Stimulated activated CD8-positive, alpha-beta memory T cell treated with anti-CD3 and anti-CD28 coated beads, Interleukin-15, amount 100 ng/mL, for 4 hours (primary cell): ENCODE results near the gene TAF10.

Experiments
- DNase-seq, 2 donors: peaks; one replicate each; pipeline ENCODE4 v3.0.0-alpha.2; 2020; ENCODE audit warnings: low read depth in 2 of 2

Gene TAF10

GRCh38 chr11:6583584-6583983 is 28.4 kb downstream of the TAF10 start:
- DNase-seq: no peak

GRCh38 chr11:6579681-6580080 is 32.3 kb downstream of the TAF10 start:
- DNase-seq: no peak

GRCh38 chr11:6578134-6578533 is 33.9 kb downstream of the TAF10 start:
- DNase-seq: no peak

GRCh38 chr11:6576471-6577373 is 35.3 kb downstream of the TAF10 start:
- DNase-seq: no peak

GRCh38 chr11:6574816-6575715 is 37.0 kb downstream of the TAF10 start:
- no peak for DNase-seq

- DNase-seq: no peak
These were observed 39.8 kb downstream of the TAF10 start for GRCh38 chr11:6572215-6572614.

- no peak for DNase-seq
These were observed 40.5 kb downstream of the TAF10 start for GRCh38 chr11:6571434-6572008.

- DNase-seq: no peak
These were observed 41.2 kb downstream of the TAF10 start for GRCh38 chr11:6570691-6571427.

GRCh38 chr11:6569706-6570105 is 42.3 kb downstream of the TAF10 start:
- DNase-seq: no peak

GRCh38 chr11:6568191-6568918 is 43.7 kb downstream of the TAF10 start:
- no peak for DNase-seq

- DNase-seq: no peak
These were observed 44.7 kb downstream of the TAF10 start for GRCh38 chr11:6567371-6567745.

- no peak for DNase-seq
These were observed 45.2 kb downstream of the TAF10 start for GRCh38 chr11:6566704-6567370.

- no peak for DNase-seq
These were observed 45.9 kb downstream of the TAF10 start for GRCh38 chr11:6565988-6566703.

GRCh38 chr11:6565325-6565724 is 46.7 kb downstream of the TAF10 start:
- no peak for DNase-seq

- DNase-seq: no peak
These were observed 48.3 kb downstream of the TAF10 start for GRCh38 chr11:6563667-6564066.

GRCh38 chr11:6563121-6563619 is 48.8 kb downstream of the TAF10 start:
- DNase-seq: no peak

GRCh38 chr11:6561288-6561687 is 50.7 kb downstream of the TAF10 start:
- no peak for DNase-seq
